PFSK-1 (cell line): ENCODE data around the gene MGAT4A.

ENCODE experiments used
- FOXP2 ChIP-seq: optimal IDR thresholded peaks from 2 replicates; pipeline ENCODE3; 2011; ENCODE audit warnings: borderline replicate concordance, control low read depth, inconsistent platforms; ENCODE audit not compliant: insufficient read depth; ENCODE audit errors: extremely low read length, extremely low read depth
- POLR2AphosphoS5 ChIP-seq: IDR thresholded peaks from 2 replicates; pipeline ENCODE4 v1.6.1; 2012; ENCODE audit warnings: low read depth, mild to moderate bottlenecking, control low read depth, low read length, moderate library complexity
- SIN3A ChIP-seq: IDR thresholded peaks from 2 replicates; pipeline ENCODE4 v1.6.1; 2012; ENCODE audit warnings: mild to moderate bottlenecking, low read length, moderate library complexity, borderline replicate concordance; ENCODE audit not compliant: insufficient read depth
- TAF1 ChIP-seq: IDR thresholded peaks from 2 replicates; pipeline ENCODE4 v1.6.1; 2012; ENCODE audit warnings: low read length, control low read depth, borderline replicate concordance; ENCODE audit not compliant: insufficient read depth
- TF ChIP-seq, protein P1 (sequence below), 2 experiments: IDR thresholded peaks; 2 replicates each; pipeline versions ENCODE4 v1.6.1 to v1.8.0; 2011 to 2012; ENCODE audit warnings: low read depth in 2 of 2, low read length in 2 of 2, control low read depth in 1 of 2, inconsistent platforms in 1 of 2, mild to moderate bottlenecking in 1 of 2, moderate library complexity in 1 of 2; ENCODE audit not compliant: insufficient read depth in 1 of 2

Gene MGAT4A

DNA sequence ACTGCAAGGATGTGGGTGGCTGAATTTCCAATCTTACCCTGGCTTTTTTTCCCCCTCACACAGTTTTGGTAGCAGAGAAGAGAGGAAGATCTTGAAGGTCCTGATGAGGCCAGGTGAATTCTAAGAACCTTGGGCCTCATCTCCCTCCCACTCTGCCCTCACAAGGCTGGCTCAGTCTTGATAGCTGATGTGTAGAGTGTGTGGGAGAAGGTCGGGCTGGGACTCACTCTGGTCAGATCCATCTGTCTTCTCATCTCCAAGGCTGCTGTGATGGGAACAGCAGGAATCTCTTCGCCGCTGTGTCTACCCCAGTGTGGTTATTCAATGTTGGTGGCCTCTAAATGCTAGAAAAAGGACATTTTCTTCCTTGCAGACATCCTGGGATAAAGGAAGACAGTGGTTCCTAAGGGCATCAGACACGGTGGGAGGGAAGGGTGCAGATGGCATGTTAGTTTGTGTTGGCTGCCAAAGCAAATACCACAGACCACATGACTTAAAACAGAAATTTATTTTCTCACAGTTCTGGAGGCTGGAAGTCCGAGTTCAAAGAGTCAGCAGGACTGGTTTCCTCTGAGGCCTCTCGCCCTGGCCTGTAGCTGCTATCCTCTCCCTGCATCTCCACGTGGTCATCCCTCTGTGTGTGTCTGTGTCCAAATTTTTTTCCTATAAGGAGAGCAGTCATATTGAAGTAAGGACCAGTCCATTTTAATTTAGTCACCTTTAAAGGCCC is 37.6 kb upstream of the MGAT4A start:
- TF ChIP-seq TAF1 (no peak), SIN3A (no peak), POLR2AphosphoS5 (no peak), FOXP2 (no peak)
- TF ChIP-seq, protein P1, sequence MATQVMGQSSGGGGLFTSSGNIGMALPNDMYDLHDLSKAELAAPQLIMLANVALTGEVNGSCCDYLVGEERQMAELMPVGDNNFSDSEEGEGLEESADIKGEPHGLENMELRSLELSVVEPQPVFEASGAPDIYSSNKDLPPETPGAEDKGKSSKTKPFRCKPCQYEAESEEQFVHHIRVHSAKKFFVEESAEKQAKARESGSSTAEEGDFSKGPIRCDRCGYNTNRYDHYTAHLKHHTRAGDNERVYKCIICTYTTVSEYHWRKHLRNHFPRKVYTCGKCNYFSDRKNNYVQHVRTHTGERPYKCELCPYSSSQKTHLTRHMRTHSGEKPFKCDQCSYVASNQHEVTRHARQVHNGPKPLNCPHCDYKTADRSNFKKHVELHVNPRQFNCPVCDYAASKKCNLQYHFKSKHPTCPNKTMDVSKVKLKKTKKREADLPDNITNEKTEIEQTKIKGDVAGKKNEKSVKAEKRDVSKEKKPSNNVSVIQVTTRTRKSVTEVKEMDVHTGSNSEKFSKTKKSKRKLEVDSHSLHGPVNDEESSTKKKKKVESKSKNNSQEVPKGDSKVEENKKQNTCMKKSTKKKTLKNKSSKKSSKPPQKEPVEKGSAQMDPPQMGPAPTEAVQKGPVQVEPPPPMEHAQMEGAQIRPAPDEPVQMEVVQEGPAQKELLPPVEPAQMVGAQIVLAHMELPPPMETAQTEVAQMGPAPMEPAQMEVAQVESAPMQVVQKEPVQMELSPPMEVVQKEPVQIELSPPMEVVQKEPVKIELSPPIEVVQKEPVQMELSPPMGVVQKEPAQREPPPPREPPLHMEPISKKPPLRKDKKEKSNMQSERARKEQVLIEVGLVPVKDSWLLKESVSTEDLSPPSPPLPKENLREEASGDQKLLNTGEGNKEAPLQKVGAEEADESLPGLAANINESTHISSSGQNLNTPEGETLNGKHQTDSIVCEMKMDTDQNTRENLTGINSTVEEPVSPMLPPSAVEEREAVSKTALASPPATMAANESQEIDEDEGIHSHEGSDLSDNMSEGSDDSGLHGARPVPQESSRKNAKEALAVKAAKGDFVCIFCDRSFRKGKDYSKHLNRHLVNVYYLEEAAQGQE (IDR thresholded peaks at IDR 0.05; ENCODE audit: insufficient read depth in 1 of 2, low read depth in 2 of 2, low read length in 2 of 2): no peak

DNA sequence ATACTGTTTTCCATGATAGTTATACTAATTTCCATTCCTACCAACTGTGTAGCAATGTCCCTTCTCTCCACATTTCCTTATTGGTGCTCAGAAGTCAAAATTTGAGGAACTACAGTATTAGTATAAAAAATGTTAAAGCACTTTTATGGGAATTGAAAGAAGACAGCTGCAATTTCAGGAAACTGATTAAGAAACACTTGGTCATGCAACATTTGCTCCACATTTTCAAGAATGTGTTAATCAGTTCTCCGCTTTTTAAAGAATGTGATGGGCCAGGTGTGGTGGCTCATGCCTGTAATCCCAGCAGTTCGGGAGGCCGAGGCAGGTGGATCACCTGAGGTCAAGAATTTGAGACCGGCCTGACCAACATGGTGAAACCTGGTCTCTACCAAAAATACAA is 33.6 kb upstream of the MGAT4A start:
- TF ChIP-seq SIN3A: no peak
- no peak for TF ChIP-seq FOXP2
- no peak for TF ChIP-seq TAF1
- TF ChIP-seq POLR2AphosphoS5: no peak
- TF ChIP-seq, protein P1 (IDR thresholded peaks at IDR 0.05; ENCODE audit: insufficient read depth in 1 of 2, low read depth in 2 of 2, low read length in 2 of 2): no peak

DNA sequence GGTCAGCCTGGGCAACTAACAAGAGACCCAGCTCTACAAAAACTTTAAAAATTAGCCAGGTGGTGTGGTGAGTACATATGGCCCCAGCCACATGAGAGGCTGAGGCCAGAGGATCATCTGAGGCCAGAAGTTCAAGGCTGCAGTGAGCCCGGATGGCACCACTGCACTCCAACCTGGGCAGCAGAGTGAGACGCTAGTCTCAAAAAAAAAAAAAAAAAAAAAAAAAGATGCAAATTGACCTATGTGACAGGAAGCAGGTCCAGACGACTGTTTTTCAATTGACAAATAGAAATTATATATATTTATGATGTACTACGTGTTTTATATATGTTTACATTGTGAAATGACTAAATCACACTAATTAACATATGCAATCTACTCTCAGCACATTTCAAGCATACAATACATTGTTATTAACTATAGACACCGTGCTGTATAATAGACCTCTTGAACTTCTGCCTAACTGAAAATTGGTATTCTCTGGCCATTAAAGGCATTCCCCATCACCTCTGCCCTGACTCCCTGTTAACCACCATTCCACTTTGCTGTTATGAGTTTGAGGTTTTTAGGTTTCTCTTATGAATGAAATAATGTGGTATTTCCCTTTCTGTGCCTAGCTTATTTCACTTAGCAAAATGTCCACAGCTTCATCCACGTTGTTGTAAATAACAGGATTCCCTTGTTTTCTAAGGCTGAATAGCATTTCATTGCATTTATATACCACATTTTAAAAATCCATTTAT is 32.4 kb upstream of the MGAT4A start:
- TF ChIP-seq SIN3A (no peak), POLR2AphosphoS5 (no peak), FOXP2 (no peak), TAF1 (no peak)
- TF ChIP-seq, protein P1 (IDR thresholded peaks at IDR 0.05; ENCODE audit: insufficient read depth in 1 of 2, low read depth in 2 of 2, low read length in 2 of 2): no peak

DNA sequence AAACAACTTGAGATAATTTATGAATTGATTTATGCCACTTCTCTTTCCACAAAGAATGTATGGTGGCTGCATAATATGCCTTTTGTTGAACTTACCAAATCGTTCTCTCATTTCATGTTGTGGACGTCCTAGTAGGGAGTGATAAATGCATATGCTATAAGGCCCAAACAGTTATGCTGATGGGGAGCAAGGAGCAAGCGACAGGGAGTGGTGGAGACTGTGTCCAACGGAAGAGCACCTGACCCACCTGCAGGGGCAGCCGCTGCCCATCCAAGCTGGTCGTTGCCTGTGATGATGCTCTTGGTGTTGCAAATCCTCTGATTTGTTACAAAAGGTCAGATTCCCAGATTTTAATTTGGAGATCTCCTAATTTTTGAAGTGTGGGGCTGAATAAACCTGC is 31.0 kb upstream of the MGAT4A start:
- TF ChIP-seq FOXP2 (no peak), TAF1 (no peak), POLR2AphosphoS5 (no peak), SIN3A (no peak)
- TF ChIP-seq, protein P1 (IDR thresholded peaks at IDR 0.05; ENCODE audit: insufficient read depth in 1 of 2, low read depth in 2 of 2, low read length in 2 of 2): no peak

DNA sequence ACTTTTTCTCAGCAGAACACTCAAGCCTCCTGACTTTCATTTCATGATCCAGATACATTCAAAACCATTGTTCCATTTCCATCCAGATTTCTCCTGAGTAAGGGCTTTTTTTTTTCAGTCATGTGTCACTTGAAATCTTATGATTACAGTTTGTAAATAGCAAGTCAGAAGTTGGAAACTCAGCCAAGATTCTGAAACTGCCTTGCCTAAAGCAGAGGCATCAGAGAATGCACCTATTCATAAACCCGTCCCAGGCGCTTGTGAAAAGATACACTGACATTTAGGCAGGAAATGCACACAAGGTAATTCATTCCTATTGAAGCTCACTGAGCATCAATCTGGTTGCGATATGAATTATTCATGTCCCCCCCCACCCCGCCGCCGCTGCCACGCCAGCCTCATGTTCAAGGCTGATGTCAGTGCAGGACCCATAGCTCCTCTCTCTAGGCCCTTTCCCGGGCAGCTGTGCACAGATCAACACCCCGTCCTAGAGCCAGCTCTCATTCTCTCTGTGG is 30.4 kb upstream of the MGAT4A start:
- TF ChIP-seq POLR2AphosphoS5 (no peak), SIN3A (no peak), FOXP2 (no peak), TAF1 (no peak)
- TF ChIP-seq, protein P1 (IDR thresholded peaks at IDR 0.05; ENCODE audit: insufficient read depth in 1 of 2, low read depth in 2 of 2, low read length in 2 of 2): no peak
